ENCODE results near the gene TSHZ2.

- TF ChIP-seq, protein P1, sequence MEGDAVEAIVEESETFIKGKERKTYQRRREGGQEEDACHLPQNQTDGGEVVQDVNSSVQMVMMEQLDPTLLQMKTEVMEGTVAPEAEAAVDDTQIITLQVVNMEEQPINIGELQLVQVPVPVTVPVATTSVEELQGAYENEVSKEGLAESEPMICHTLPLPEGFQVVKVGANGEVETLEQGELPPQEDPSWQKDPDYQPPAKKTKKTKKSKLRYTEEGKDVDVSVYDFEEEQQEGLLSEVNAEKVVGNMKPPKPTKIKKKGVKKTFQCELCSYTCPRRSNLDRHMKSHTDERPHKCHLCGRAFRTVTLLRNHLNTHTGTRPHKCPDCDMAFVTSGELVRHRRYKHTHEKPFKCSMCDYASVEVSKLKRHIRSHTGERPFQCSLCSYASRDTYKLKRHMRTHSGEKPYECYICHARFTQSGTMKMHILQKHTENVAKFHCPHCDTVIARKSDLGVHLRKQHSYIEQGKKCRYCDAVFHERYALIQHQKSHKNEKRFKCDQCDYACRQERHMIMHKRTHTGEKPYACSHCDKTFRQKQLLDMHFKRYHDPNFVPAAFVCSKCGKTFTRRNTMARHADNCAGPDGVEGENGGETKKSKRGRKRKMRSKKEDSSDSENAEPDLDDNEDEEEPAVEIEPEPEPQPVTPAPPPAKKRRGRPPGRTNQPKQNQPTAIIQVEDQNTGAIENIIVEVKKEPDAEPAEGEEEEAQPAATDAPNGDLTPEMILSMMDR (conservative IDR thresholded peaks at IDR 0.05; ENCODE audit: low read depth, low read length), result no peak
- no peak for TF ChIP-seq MAFK (IDR thresholded peaks at IDR 0.05; ENCODE audit: low read depth, low read length)
- no peak for TF ChIP-seq CEBPB (IDR thresholded peaks at IDR 0.05; ENCODE audit: low read depth, low read length)
- TF ChIP-seq POLR2A (IDR thresholded peaks at IDR 0.05; ENCODE audit: low read depth, low read length), result no peak
- no peak for TF ChIP-seq NFE2L2 (IDR thresholded peaks at IDR 0.05; ENCODE audit: low read depth, low read length)
- TF ChIP-seq RFX5 (IDR thresholded peaks at IDR 0.05; ENCODE audit: low read depth, low read length), result no peak
- TF ChIP-seq USF2 (IDR thresholded peaks at IDR 0.05; ENCODE audit: low read depth, low read length), result no peak
Observed at GRCh38 chr20:52945862-52946522, 26.2 kb upstream of the TSHZ2 start.

All from IMR-90 (cell line).